ENCODE results near the gene PYCR2.

PYCR2 gene

DNA sequence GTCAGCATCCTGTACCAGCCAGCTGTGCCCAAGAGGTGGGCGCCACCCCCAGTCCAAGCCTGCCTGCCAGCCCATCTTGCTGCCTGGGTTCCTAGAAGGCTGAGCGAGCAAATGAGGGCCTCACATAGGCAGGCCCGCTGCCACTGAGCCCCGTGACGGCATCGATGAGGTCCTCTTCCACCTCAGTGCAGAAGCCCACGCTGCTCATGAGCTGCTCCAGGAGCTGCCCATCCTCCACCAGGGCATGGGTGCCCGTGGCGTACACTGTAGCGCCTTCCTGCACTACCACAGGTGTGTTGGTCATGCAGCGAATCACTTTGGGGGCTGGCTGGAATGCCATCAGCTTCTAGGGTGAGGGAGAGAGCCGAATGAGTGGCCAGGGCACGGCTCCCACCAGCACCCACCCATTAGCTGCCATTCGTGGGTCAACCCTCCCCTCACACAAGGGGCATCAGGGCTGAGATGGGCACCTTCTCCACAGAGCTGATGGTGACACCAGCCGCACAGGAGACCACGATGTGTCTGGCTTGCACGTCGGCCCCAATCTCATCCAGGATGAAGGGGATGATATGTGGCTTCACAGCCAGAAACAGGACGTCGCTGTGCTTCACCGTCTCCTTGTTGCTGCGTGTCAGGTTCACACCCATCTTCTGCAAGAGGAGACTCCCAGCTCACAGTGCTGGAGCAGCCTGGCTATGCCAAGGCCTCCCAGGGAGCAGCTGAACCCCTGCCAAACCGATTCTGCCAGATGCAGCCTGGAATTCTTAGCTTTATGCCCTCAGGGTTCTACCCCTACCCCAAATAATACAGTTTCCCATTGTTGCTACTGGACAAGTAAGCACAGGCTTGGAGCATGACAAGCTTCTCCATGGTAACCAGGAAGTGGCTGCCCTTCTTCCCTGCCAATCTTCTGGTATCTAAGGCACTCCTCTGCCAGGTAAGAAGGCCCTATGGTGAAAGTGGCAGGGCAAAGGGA lies 2.0 kb downstream of the PYCR2 start:
- no peaks in the 10 kb centered on the region for H3K27me3 ChIP-seq (ENCODE audit: insufficient read depth, poor library complexity, severe bottlenecking)
- TF ChIP-seq, protein P1, sequence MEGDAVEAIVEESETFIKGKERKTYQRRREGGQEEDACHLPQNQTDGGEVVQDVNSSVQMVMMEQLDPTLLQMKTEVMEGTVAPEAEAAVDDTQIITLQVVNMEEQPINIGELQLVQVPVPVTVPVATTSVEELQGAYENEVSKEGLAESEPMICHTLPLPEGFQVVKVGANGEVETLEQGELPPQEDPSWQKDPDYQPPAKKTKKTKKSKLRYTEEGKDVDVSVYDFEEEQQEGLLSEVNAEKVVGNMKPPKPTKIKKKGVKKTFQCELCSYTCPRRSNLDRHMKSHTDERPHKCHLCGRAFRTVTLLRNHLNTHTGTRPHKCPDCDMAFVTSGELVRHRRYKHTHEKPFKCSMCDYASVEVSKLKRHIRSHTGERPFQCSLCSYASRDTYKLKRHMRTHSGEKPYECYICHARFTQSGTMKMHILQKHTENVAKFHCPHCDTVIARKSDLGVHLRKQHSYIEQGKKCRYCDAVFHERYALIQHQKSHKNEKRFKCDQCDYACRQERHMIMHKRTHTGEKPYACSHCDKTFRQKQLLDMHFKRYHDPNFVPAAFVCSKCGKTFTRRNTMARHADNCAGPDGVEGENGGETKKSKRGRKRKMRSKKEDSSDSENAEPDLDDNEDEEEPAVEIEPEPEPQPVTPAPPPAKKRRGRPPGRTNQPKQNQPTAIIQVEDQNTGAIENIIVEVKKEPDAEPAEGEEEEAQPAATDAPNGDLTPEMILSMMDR (IDR thresholded peaks at IDR 0.05; ENCODE audit: insufficient read depth, low read length): no peak
- TF ChIP-seq POLR2AphosphoS5 (IDR thresholded peaks at IDR 0.05; ENCODE audit: low read depth) (no peak), GABPA (IDR thresholded peaks at IDR 0.05; ENCODE audit: low read depth) (no peak), SPI1 (IDR thresholded peaks at IDR 0.05; ENCODE audit: borderline replicate concordance, low read depth) (no peak)
- TF ChIP-seq, protein P2, sequence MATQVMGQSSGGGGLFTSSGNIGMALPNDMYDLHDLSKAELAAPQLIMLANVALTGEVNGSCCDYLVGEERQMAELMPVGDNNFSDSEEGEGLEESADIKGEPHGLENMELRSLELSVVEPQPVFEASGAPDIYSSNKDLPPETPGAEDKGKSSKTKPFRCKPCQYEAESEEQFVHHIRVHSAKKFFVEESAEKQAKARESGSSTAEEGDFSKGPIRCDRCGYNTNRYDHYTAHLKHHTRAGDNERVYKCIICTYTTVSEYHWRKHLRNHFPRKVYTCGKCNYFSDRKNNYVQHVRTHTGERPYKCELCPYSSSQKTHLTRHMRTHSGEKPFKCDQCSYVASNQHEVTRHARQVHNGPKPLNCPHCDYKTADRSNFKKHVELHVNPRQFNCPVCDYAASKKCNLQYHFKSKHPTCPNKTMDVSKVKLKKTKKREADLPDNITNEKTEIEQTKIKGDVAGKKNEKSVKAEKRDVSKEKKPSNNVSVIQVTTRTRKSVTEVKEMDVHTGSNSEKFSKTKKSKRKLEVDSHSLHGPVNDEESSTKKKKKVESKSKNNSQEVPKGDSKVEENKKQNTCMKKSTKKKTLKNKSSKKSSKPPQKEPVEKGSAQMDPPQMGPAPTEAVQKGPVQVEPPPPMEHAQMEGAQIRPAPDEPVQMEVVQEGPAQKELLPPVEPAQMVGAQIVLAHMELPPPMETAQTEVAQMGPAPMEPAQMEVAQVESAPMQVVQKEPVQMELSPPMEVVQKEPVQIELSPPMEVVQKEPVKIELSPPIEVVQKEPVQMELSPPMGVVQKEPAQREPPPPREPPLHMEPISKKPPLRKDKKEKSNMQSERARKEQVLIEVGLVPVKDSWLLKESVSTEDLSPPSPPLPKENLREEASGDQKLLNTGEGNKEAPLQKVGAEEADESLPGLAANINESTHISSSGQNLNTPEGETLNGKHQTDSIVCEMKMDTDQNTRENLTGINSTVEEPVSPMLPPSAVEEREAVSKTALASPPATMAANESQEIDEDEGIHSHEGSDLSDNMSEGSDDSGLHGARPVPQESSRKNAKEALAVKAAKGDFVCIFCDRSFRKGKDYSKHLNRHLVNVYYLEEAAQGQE (IDR thresholded peaks at IDR 0.05; ENCODE audit: insufficient replicate concordance, low read depth): no peak
- no peak overlapping the region for H3K4me3 ChIP-seq (replicated peaks; ENCODE audit: insufficient read depth, low read length)
- H3K27ac ChIP-seq (replicated peaks): no peak overlapping the region
- DNase-seq (ENCODE audit: low read depth in 1 of 2, low spot score in 1 of 2): no peak

DNA sequence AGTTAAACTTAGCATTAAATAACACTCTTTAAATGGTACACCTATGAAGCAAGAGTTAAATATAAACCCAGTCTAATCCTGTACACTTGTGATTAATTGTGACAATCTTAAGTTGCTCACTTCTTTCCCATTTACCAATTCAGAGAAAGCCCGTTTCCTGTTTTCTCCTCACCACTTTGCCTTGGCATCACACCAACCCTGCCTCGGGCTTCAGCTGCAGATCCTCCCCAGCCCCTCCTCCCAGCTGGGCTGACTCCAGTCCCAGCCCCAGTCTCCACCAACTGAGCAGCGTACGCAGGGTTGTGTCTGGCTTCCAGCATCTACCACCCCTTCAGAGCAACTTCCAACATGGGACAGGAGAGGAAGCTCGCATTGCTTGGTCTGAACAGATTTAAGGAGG lies 4.1 kb downstream of the PYCR2 start:
- no peak overlapping the region for H3K4me3 ChIP-seq (replicated peaks; ENCODE audit: insufficient read depth, low read length)
- H3K27ac ChIP-seq (replicated peaks): no peak overlapping the region
- H3K27me3 ChIP-seq (ENCODE audit: insufficient read depth, poor library complexity, severe bottlenecking): no peaks in the 10 kb centered on the region
- TF ChIP-seq GABPA (IDR thresholded peaks at IDR 0.05; ENCODE audit: low read depth) (no peak), SPI1 (IDR thresholded peaks at IDR 0.05; ENCODE audit: borderline replicate concordance, low read depth) (peak; percentile 51; the same call in 1 of the 2 replicates), POLR2AphosphoS5 (IDR thresholded peaks at IDR 0.05; ENCODE audit: low read depth) (0 out of 2 replicates have a peak, but pooled peaks have one; percentile 29)
- TF ChIP-seq, protein P2 (IDR thresholded peaks at IDR 0.05; ENCODE audit: insufficient replicate concordance, low read depth): no peak
- TF ChIP-seq, protein P1 (IDR thresholded peaks at IDR 0.05; ENCODE audit: insufficient read depth, low read length): no peak
- peak in 1 of 2 experiments; percentile 61 for DNase-seq (ENCODE audit: low read depth in 1 of 2, low spot score in 1 of 2)

DNA sequence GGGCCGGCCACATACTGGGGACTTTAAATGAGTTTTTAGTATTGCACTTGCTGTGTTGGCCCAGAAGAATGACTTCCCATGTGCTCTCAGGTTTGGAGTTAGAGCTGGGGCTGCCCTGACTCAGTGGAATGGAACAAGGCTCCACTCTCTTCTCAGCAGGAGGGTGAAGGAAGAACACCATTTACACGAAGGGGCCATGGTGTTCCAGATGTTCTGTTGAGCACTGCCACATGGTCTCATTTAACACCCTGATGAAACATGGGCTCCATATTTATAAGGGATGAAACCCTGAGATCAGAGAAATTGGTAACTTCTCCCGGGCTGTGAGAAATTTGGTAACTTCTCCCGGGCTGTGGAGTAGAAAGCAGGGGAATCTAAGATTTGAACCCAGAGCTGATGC lies 5.8 kb downstream of the PYCR2 start:
- Histone ChIP-seq H3K27ac (replicated peaks) (no peak overlapping the region), H3K4me3 (replicated peaks; ENCODE audit: insufficient read depth, low read length) (no peak overlapping the region), H3K27me3 (ENCODE audit: insufficient read depth, poor library complexity, severe bottlenecking) (no peaks in the 10 kb centered on the region)
- DNase-seq (ENCODE audit: low read depth in 1 of 2, low spot score in 1 of 2): no peak
- no peak for TF ChIP-seq GABPA (IDR thresholded peaks at IDR 0.05; ENCODE audit: low read depth)
- no peak for TF ChIP-seq SPI1 (IDR thresholded peaks at IDR 0.05; ENCODE audit: borderline replicate concordance, low read depth)
- TF ChIP-seq, protein P1 (IDR thresholded peaks at IDR 0.05; ENCODE audit: insufficient read depth, low read length): no peak
- no peak for TF ChIP-seq POLR2AphosphoS5 (IDR thresholded peaks at IDR 0.05; ENCODE audit: low read depth)
- TF ChIP-seq, protein P2 (IDR thresholded peaks at IDR 0.05; ENCODE audit: insufficient replicate concordance, low read depth): no peak
